SK-N-SH treated with all-trans-retinoic acid at 6 μM for 48 hours (cell line): ENCODE measurements around the gene PIK3R5.

Source experiments
- ATAC-seq: fragments of 200-7000 bp; cut with Tn5 transposase; 3 replicates; pipeline ENCODE4 v1.9.1; 2020; ENCODE audit warnings: mild to moderate bottlenecking, moderate library complexity
- BACH2 ChIP-seq: fragments of 250-450 bp; sonication (Bioruptor Pico); IDR thresholded peaks from 2 replicates; pipeline ENCODE4 v1.9.0; 2021; ENCODE audit warnings: mild to moderate bottlenecking, borderline replicate concordance
- CREB5 ChIP-seq: fragments of 250-450 bp; sonication (Bioruptor Pico); IDR thresholded peaks from 2 replicates; pipeline ENCODE4 v1.5.1; 2020; ENCODE audit warnings: low read depth, mild to moderate bottlenecking, moderate library complexity
- CSDC2 ChIP-seq: fragments of 250-450 bp; sonication (Bioruptor Pico); IDR thresholded peaks from 2 replicates; pipeline ENCODE4 v1.5.0; 2020; ENCODE audit warnings: mild to moderate bottlenecking, moderate library complexity
- ESRRG ChIP-seq: fragments of 250-450 bp; sonication (Bioruptor Pico); IDR thresholded peaks from 2 replicates; pipeline ENCODE4 v1.6.1; 2021; ENCODE audit warnings: mild to moderate bottlenecking
- ISL1 ChIP-seq: fragments of 250-450 bp; sonication (Bioruptor Pico); IDR thresholded peaks from 2 replicates; pipeline ENCODE4 v2.1.2; 2022; ENCODE audit warnings: mild to moderate bottlenecking, moderate library complexity
- OSR1 ChIP-seq: fragments of 250-450 bp; sonication (Bioruptor Pico); IDR thresholded peaks from 2 replicates; pipeline ENCODE4 v1.8.0; 2022; ENCODE audit warnings: moderate library complexity, mild to moderate bottlenecking, inconsistent platforms
- PATZ1 ChIP-seq: fragments of 250-450 bp; sonication (Bioruptor Pico); IDR thresholded peaks from 2 replicates; pipeline ENCODE4 v1.8.0; 2020; ENCODE audit warnings: mild to moderate bottlenecking, moderate library complexity, borderline replicate concordance
- PPARA ChIP-seq: fragments of 250-450 bp; sonication (Bioruptor Pico); IDR thresholded peaks from 2 replicates; pipeline ENCODE4 v1.5.0; 2020; ENCODE audit warnings: mild to moderate bottlenecking, borderline replicate concordance
- SNAI2 ChIP-seq: fragments of 250-450 bp; sonication (Bioruptor Pico); IDR thresholded peaks from 2 replicates; pipeline ENCODE4 v1.5.0; 2020; ENCODE audit warnings: mild to moderate bottlenecking, moderate library complexity
- TCF4 ChIP-seq: fragments of 250-450 bp; sonication (Bioruptor Pico); IDR thresholded peaks from 2 replicates; pipeline ENCODE4 v1.8.0; 2021; ENCODE audit warnings: mild to moderate bottlenecking, moderate library complexity, borderline replicate concordance
- ZC3H10 ChIP-seq: fragments of 250-450 bp; sonication (Bioruptor Pico); IDR thresholded peaks from 2 replicates; pipeline ENCODE4 v1.5.1; 2021; ENCODE audit warnings: mild to moderate bottlenecking, moderate library complexity
- ZFP3 ChIP-seq: fragments of 250-450 bp; sonication (Bioruptor Pico); IDR thresholded peaks from 2 replicates; pipeline ENCODE4 v1.5.0; 2020; ENCODE audit warnings: mild to moderate bottlenecking, moderate library complexity
- ZNF565 ChIP-seq: fragments of 450-650 bp; formaldehyde crosslinking; conservative IDR thresholded peaks from 2 replicates; pipeline ENCODE4 v1.5.0; 2020; ENCODE audit warnings: low read depth, mild to moderate bottlenecking, moderate library complexity
- ZNF70 ChIP-seq: fragments of 450-650 bp; formaldehyde crosslinking; IDR thresholded peaks from 2 replicates; pipeline ENCODE4 v1.5.0; 2020; ENCODE audit warnings: mild to moderate bottlenecking, moderate library complexity
- ZNF8 ChIP-seq: fragments of 450-650 bp; formaldehyde crosslinking; IDR thresholded peaks from 2 replicates; pipeline ENCODE4 v1.5.0; 2020; ENCODE audit warnings: mild to moderate bottlenecking, moderate library complexity
- TF ChIP-seq, protein P1 (sequence below): fragments of 250-450 bp; sonication (Bioruptor Pico); IDR thresholded peaks from 2 replicates; pipeline ENCODE4 v1.5.1; 2021; ENCODE audit warnings: mild to moderate bottlenecking, moderate library complexity
- TF ChIP-seq, protein P2 (sequence below): fragments of 250-450 bp; sonication (Bioruptor Pico); IDR thresholded peaks from 2 replicates; pipeline ENCODE4 v1.8.0; 2021; ENCODE audit warnings: low read depth, mild to moderate bottlenecking, moderate library complexity, borderline replicate concordance

PIK3R5 gene

GRCh38 chr17:8959312-8959918 lies 6.1 kb downstream of the PIK3R5 start:
- TF ChIP-seq SNAI2 (CRISPR knock-in tag): no peak
- no peak for TF ChIP-seq BACH2
- TF ChIP-seq ZNF70: no peak
- no peak for TF ChIP-seq ISL1 (CRISPR knock-in tag)
- no peak for TF ChIP-seq CSDC2 (CRISPR knock-in tag)
- TF ChIP-seq PATZ1 (CRISPR knock-in tag): no peak
- TF ChIP-seq, protein P1, sequence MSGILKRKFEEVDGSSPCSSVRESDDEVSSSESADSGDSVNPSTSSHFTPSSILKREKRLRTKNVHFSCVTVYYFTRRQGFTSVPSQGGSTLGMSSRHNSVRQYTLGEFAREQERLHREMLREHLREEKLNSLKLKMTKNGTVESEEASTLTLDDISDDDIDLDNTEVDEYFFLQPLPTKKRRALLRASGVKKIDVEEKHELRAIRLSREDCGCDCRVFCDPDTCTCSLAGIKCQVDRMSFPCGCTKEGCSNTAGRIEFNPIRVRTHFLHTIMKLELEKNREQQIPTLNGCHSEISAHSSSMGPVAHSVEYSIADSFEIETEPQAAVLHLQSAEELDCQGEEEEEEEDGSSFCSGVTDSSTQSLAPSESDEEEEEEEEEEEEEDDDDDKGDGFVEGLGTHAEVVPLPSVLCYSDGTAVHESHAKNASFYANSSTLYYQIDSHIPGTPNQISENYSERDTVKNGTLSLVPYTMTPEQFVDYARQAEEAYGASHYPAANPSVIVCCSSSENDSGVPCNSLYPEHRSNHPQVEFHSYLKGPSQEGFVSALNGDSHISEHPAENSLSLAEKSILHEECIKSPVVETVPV (CRISPR knock-in tag): no peak
- no peak for TF ChIP-seq ZNF565 (CRISPR knock-in tag)
- ATAC-seq: no peak

DNA sequence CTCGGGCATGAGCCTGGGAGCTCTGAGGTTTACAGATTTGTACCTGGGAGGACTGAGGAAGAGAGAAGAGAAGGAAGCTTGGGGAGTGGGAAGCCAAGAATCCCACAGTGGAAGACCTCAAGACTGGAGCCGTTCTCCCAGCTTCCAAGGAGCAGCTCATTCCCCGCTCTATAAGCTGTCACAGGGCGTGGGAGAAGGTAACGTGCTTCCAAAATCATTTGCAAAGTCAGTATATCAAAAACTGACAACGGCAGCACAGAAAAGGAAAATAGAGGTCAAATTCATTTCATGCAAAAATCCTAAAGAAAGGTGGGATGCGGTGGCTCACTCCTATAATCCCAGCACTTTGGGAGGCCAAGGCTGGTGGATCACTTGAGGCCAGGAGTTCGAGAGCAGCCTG lies 7.8 kb downstream of the PIK3R5 start:
- no peak for ATAC-seq
- TF ChIP-seq SNAI2 (CRISPR knock-in tag) (no peak), OSR1 (CRISPR knock-in tag) (no peak), PATZ1 (CRISPR knock-in tag) (no peak), CREB5 (no peak), CSDC2 (CRISPR knock-in tag) (no peak), ESRRG (CRISPR knock-in tag) (no peak), TCF4 (CRISPR knock-in tag) (no peak), ZNF70 (no peak), ZFP3 (CRISPR knock-in tag) (no peak)
- TF ChIP-seq, protein P2, sequence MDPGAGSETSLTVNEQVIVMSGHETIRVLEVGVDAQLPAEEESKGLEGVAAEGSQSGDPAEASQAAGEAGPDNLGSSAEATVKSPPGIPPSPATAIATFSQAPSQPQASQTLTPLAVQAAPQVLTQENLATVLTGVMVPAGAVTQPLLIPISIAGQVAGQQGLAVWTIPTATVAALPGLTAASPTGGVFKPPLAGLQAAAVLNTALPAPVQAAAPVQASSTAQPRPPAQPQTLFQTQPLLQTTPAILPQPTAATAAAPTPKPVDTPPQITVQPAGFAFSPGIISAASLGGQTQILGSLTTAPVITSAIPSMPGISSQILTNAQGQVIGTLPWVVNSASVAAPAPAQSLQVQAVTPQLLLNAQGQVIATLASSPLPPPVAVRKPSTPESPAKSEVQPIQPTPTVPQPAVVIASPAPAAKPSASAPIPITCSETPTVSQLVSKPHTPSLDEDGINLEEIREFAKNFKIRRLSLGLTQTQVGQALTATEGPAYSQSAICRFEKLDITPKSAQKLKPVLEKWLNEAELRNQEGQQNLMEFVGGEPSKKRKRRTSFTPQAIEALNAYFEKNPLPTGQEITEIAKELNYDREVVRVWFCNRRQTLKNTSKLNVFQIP: no peak

DNA sequence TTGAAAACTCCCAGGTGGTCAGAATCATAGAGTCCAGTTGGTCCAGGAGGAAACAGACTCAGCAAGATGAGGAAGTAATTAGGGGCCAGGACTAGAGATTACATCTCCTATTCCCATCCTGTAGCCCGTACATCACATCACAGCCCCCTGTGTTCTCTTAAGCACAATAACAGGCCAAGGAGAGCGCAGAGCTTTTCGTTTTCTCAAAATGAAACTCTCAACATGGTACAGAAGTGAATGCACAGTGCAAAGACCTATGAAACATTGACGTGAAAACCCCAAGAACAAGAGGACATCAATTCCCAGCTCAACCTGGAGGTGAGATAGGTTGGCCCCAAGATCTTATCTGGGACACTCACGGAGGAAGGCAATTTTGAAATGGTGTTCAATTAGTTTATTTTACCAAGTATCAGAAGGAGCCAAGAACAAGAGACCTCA lies 9.0 kb downstream of the PIK3R5 start:
- no peak for TF ChIP-seq CREB5
- no peak for TF ChIP-seq ZFP3 (CRISPR knock-in tag)
- no peak for TF ChIP-seq ZC3H10 (CRISPR knock-in tag)
- no peak for TF ChIP-seq ESRRG (CRISPR knock-in tag)
- no peak for TF ChIP-seq BACH2
- TF ChIP-seq PPARA (CRISPR knock-in tag): no peak
- no peak for TF ChIP-seq ZNF8 (CRISPR knock-in tag)
- TF ChIP-seq CSDC2 (CRISPR knock-in tag): no peak
- no peak for TF ChIP-seq OSR1 (CRISPR knock-in tag)
- TF ChIP-seq, all 23 proteins: peak for 0
- ATAC-seq: no peak
